ENCODE measurements around the gene NFS1. TPM values are rescaled to one million over a fixed set of nuclear protein-coding genes. Genes with fewer than 3 reads are reported as not detected.
"Not testable (repeated sequence)": the region's sequence is repeated elsewhere in the genome, so short reads cannot be mapped to it uniquely, and the experiment has no call there.

NFS1 gene
- total RNA-seq, 2 donors from 2014 or later, result 15.9 to 22.0 TPM

DNA sequence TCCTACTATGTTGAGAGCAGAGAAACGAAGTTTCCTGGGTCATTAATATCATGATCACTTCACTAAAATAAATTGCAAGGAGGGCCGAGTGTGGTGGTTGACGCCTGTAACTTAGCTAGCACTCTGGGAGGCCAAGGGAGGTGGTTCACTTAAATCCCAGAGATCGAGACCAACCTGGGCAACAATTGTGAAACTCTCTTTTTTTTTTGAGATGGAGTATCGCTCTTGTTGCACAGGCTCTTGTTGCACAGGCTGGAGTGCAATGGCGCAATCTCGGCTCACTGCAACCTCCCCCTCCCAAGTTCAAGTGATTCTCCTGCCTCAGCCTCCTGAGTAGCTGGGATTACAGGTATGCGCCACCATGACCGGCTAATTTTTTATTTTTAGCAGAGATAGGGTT, 14.0 kb upstream of the NFS1 start:
- DNase-seq (ENCODE audit: low spot score); intact Hi-C loops (cut with DNase I): not testable (repeated sequence)

DNA sequence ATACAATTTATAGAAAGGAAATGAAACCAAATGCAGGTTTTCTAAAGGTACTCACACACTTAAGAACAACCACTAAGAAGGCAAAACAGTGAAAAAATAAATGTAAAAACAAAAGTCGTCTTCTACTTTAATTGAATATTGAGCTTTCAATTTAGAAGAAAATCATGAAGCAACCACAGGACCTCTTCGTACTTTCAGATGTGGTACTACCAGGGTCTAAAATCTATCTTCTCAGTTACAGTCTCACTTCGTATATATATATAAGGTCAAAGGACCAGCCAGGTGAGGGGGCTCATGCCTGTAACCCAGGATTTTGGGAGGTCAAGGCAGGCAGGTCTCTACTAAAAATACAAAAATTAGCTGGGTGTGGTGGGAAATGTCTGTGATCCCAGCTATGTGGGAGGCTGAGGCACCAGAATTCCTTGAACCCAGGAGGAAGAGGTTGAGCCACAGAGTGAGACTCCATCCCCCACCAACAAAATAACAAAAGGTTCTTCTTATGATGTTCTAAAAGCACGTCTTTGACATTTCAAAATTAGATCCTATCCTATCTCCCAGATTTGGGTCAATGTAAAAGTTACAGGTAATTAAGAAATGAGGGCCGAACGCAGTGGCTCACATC, 12.5 kb upstream of the NFS1 start:
- DNase-seq (ENCODE audit: low spot score), result no peak
- intact Hi-C loops (cut with DNase I), result no loop called here

DNA sequence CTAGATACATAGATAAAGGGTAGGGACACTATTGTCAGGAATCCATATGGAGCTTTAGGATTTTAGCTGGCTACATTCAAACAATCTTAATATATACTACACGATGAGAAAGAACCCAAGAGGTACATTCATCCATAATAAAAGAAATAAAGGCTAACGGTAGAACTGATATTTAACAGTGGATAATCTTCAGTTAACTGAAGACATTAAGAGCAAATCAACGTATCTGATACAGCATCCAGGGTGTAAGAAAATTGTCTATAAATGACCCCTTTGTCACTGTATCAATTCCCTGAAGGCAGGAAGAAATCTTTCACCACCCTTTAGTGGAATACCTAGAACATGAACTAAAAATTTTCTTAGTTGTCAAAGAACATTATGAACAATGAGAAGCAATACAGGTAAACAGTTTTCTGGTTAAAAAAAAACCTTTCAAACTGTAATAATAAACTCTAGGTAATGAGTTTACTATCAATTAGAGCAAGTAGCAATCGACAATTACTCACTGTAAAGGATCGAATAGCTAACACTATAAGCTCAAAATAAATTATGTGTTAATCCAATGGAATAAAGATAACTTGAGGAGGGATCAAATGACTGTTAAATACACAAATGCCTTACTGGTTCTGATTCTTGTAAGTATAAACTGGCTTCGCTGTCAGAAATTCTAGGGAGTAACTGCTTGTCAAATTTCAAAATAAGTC, 11.9 kb upstream of the NFS1 start:
- DNase-seq (ENCODE audit: low spot score), result no peak
- intact Hi-C loops (cut with DNase I), result no loop called here

DNA sequence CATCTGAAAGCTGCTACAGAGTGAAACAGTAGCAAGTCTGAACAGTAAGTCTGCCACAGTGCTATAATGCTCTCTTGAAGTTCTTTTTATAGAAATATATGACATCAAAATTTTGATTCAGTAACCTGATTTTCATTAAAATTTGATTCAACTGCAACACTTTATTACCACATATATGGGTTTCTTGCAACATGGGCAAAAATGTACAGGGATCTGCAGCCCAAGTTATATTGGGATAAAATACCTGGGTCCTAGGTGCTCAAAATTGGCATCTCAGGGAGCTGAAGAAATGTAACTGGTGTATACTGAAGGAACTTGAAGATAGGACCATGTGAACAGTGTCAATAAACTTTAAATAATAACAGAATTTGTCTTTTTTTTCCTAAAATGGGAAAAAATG, 10.9 kb upstream of the NFS1 start:
- intact Hi-C loops (cut with DNase I), result no loop called here
- no peak for DNase-seq (ENCODE audit: low spot score)

DNA sequence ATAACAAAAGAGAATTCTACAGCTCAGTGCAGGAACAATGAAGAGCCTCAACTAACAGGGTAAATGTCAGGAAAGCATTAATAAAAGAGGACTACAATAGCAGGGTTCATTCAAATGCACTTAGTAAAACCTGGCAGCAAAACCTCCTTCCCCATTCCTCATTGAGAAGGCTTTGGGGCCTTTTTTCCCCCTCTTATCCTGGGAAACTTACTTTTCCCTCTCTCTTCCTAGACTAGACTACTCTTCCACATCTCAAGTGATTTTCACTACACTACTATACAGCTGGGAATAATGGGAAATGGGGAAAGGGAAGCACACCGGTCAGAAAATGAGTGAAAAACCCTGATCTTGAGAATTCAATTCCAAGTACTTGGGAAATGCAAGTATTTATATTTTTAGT, 10.1 kb upstream of the NFS1 start:
- no peak for DNase-seq (ENCODE audit: low spot score)
- intact Hi-C loops (cut with DNase I), result no loop called here

DNA sequence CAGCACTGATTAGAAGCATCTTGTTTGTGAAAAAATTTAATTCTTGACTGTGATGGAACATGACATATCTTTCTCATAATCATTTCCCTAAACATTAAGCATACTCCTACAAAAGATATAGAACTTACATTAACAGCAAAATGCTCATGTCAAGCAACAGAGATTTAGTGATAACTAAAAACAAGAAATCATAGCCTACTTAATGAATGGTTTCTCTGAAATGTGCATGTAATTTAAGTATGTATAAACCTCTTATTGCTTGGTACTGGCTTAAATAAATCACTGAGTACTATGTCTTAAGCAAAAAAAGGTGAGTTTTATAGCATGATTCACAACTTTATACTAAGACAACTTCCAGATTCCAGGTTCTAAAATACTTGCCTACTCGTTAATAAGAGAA, 9.3 kb upstream of the NFS1 start:
- intact Hi-C loops (cut with DNase I), result no loop called here
- no peak for DNase-seq (ENCODE audit: low spot score)

DNA sequence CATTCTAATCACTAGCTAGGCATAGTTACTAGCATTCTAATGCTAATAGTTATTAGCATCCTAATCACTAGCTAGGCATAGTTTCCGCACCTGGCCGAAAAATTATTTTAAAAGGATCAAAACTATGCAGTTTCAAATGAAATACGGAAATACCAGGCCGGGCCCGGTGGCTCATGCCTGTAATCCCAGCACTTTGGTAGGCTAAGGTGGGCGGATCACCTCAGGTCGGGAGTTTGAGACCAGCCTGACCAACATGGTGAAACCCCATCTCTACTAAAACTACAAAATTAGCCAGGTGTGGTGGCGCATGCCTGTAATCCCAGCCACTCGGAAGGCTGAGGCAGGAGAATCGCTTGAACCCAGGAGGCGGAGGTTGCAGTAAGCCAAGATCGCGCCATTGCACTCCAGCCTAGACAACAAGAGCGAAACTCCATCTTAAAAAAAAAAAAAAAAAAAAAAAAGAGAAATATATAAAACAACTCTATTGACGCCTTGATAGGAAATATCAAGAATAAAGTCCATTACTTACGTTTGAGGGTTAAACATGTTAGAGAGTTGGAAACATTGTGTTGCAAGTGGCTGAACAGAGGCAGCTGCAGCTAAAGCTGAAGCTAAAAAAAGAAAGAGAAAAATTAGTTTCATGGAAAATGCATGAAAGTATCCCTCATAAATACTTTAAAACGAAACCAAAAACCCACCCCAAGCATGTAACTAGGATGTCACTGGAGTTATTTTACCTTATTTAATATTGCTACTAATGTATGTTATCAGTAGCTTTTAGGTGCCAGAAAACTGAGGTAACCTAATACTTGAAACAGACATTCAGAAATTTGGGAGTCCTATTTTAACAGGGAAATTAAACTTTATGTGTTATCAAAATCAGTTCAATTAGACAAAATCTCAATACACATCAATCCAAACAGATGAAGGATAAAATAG, 7.7 kb upstream of the NFS1 start:
- DNase-seq (ENCODE audit: low spot score), result peak; percentile 65
- intact Hi-C loops (cut with DNase I), result not testable (repeated sequence)

DNA sequence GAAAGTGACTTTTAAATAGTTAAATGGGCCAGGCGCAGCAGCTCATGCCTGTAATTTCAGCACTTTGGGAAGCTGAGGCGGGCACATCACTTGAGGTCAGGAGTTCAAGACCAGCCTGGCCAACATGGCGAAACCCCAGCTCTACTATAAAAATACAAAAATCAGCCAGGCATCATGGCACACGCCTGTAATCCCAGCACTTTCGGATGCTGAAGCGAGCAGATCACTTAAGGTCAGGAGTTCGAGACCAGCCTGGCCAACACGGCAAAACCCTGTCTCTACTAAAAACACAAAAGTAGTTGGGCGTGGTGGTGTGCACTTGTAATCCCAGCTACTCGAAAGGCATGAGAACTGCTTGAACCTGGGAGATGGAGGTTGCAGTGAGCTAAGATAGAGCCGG, 6.7 kb upstream of the NFS1 start:
- intact Hi-C loops (cut with DNase I), result not testable (repeated sequence)
- DNase-seq (ENCODE audit: low spot score), result peak; percentile 34

DNA sequence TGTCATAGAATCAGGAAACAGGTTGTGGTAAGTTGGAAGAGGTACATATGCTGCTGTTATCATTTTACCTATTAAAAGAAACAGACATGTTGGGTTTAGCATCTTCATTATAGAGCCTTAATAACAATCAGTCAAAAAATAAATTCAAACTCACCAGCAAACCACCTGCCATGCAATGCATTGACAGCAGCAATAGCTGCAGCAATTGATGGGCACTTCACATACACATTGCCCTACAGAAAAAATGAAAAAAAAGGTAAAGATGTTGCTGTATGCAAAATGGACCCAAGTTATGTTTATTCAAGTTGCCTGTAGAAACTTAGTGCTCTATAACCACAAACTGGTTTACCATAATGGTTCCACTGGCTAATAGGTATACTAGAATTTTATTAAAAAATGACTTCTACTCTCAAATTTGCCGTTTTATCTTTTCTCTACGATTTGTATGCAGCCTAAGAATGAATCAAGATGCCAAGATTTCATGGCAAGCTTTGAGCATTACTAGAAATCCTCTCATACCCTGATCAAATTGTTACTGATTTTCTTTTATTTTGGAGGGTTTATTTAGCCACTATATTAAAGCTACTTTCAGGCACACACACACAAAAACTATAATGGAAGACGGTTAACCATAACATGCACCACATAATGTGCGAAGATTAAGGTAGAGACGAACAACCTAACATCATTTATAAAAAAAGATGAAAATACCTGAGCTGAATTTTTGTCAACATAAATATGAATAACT, 5.5 kb upstream of the NFS1 start:
- no peak for DNase-seq (ENCODE audit: low spot score)
- intact Hi-C loops (cut with DNase I), result no loop called here

DNA sequence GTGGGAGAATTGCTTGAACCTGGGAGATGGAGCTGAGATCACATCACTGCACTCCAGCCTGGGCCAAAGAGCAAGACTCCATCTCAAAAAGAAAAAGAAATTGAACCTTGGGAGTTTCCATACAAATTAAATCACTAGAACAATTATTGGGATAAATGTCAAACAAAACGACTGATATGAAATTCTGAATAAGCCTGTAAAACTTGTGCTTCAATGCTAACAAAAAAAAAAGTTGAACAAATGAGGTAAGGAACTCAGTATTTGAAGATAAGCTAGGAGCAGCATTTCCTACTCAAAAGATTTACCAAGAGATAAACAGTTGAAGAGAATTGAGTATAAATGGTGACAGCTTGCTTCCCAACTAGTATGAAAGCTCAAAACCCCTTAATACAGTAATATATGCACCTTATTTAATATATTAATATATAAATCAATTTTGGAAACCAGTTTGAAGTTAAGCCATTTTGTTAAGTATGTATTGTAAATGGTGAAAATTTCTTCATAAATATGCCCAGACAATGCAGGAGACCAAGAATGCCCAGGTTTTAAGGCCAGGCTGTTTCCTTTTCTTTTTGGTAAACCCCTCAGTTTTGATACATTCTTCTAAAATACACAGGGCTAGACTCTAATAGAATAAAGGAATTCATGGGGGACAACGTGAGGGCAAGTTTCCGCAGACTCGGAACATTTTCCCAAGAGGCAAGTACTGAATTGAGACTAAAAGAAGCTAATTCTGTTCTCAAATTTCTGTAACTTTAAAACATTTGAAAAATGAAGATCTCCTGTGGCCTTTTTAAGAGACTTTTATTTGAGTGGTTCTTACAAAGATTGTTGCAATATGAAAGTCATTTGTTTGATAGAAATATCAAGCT, 3.9 kb upstream of the NFS1 start:
- intact Hi-C loops (cut with DNase I), result no loop called here
- DNase-seq (ENCODE audit: low spot score), result no peak

DNA sequence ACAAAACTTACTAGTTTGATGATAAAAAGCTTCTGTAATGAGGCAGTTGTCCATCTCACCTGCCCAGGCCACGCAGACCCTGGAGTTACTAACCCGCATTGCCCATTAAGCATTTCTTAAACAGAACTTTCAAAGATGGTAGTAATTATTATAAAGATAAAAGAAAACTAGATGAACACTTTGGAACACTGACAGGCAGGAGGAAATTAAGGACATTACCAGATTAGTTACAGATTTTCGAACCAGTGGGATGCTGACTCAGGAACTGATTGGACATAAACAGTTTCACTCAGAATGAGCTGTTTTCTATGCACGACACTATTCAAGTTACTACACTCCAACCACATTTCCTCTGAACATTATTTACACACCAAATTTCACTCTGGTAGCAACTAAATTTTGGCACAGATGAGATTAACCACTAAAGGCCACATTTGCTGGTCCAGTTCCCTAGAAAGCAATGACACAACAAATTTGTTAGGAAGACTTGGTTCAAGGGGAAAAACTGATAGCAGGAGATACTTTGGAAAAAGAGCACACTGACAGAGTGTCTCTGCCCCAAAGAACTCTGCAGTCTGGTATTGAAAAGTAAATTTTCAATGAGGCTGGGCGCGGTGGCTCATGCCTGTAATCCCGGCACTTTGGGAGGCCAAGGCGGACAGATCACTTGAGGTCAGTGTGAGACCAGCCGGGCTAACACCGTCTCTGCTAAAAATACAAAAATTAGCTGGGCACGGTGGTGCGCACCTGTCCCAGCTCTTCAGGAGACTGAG, 3.1 kb upstream of the NFS1 start:
- DNase-seq (ENCODE audit: low spot score), result no peak
- intact Hi-C loops (cut with DNase I), result no loop called here

DNA sequence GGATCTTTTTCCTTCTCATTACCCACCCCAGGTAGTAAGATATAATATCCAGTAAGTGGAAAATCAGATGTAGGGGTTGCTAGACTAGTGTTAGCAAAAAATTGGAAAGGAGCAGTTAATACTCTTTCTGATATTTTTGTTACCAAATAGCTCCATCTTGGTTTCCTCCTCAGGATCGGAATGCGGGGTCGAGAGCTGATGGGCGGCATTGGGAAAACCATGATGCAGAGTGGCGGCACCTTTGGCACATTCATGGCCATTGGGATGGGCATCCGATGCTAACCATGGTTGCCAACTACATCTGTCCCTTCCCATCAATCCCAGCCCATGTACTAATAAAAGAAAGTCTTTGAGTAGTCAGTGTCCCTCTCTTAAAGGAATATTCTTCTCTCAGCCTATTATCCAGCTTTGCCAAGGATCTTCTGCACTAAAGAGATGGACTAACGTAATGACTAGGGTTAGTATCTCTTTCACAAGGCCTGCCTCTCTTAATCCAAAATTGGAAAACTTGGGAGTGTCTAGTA, 1.5 kb upstream of the NFS1 start:
- intact Hi-C loops (cut with DNase I), result no loop called here
- peak; percentile 76 for DNase-seq (ENCODE audit: low spot score)

DNA sequence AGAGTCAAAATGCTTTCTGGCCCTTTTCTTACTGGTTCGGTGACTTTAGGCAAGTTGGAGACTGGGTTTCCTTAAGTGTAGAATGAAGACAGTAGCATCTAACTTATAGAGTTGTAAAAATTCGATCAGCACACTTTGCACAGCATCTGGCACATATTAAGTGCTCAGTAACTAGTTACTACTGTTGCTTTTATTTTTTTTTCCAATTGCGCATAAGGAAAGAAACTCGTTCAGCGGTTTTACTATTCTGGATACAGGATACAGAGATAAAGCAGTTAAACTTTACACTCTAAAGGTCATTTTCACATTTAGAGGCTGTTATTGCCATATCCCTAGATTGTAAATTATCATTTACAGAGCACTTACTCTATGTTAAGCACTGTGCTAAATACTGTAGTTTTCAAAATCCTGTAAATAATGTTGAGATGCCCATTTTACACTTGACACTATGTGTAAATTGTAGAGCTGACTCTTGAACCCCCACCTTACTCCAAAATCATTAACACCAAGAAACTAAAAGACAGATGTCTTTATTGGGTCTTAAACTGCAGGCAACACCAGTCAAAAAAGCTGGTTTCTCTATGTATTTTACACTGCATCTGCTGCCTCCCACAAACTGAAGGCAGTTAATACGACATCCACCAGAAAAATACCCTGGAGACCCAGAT, 939 bp upstream of the NFS1 start:
- DNase-seq (ENCODE audit: low spot score), result no peak
- intact Hi-C loops (cut with DNase I), result loop anchor here in 1 of 2 donors (10.0 kb wide), 1 partner anchor 225 kb away; no protein-coding TSS in a partner anchor

DNA sequence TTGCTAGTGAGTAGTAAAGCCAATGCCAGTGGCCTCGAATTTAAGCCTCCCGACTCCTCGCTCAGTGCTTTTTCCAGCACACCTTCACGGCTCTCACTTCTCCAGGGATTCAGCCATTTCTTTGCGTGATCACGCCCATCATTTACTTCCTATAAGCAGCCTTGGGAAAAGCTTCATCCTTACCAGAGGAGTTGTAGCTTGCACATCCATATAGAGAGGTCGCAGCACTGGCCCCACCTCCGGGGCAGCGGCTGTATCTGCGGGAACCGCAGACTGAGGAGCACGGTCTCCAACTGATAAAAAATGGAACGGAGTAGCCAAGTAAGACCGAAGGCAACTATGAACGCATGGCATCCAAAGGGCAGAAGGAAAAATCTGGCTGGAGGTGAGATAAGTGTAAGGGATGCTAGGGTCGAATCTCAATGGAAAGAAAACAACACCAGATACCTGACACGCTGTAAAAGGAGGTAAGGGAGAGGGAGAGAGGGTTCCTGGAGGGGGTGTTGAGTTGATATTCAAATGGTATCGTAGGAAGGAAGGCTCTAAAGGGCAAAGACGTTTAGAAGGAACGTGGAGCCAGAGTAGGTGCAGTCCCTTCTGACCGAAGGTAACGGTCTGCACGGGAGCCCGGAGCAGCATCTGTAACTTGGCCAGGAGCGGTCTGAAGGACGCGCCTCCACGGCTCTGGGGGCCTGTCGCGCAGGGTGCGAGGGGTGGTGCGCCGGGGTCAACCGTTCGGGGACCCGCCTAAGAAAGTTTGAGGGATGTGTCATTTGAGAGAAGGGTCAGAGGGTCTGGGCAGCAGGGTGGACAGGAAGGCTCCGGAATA, 640 bp downstream of the NFS1 start:
- intact Hi-C loops (cut with DNase I), result loop anchor here in 1 of 2 donors (10.0 kb wide), 1 partner anchor 224 kb away; no protein-coding TSS in a partner anchor
- DNase-seq (ENCODE audit: low spot score), result peak; percentile 47

DNA sequence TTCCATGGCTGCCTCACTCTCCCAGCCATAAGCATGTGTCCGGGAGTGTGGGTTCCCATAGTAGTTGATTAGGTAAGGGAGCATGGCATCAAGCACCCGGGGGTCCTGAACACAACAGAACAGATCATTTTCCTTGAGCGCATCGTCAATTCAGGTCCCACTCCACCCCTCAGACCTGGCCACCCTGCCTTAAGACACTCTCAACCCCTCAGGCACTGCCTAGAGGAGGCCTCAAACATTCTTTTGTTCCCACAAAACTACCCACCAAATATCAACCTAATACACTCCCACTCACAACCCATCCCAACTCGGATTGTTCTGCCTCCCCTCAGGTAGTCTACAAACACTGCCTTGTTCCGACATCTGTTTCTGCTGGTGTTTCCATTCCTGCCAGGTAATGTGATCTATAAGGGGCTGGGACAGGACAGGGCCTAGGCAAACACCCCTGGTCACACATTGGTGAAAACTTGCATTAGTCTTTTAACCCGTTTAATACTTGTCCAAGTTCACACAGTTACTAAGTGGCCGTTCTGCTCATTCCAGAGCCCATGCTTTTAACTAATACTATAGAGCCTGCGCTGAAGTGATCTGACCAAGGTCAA, 1.4 kb downstream of the NFS1 start:
- intact Hi-C loops (cut with DNase I), result loop anchor here in 1 of 2 donors (10.0 kb wide), 1 partner anchor 223 kb away; no protein-coding TSS in a partner anchor
- DNase-seq (ENCODE audit: low spot score), result peak; percentile 18

DNA sequence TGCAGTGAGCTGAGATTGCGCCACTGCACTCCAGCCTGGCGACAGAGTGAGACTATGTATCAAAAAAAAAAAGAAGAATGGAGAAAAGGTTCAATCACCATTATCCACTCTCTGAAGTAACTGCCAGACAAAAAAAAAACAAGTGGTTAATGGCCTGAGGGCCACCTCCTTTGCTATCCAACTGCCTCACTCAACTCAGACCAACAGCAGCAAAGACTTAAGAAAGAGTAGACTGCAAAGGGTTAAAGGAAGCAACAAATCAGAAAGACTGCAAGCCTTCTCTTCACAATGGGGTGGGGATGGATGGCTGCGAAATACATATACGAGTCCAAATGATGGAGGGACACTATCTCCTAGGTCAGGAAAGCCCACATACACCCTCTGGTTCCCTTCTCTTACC, 3.2 kb downstream of the NFS1 start:
- intact Hi-C loops (cut with DNase I), result loop anchor here in 1 of 2 donors (10.0 kb wide), 1 partner anchor 221 kb away; no protein-coding TSS in a partner anchor
- DNase-seq (ENCODE audit: low spot score), result no peak
